BJ (cell line): ENCODE data around the gene DIAPH3. TPM values are rescaled to one million over a fixed set of nuclear protein-coding genes. Genes with fewer than 3 reads are reported as not detected.

Experiments
- CTCF ChIA-PET: fragments of 350-600 bp; formaldehyde crosslinking; extraction: SDS; loops from one replicate; lab custom pipeline; 2021; ENCODE audit warnings: antibody characterized with exemption, inconsistent platforms; lab: Yijun Ruan, JAX
- POLR2A ChIA-PET: fragments of 300-600 bp; sonication (Branson Sonifier 250); formaldehyde crosslinking; extraction: SDS; loops from one replicate; lab custom pipeline; 2021; ENCODE audit warnings: antibody characterized with exemption; lab: Charles Lee
- DNase-seq: peaks from one replicate; pipeline ENCODE4 v3.0.0-alpha.2; 2011; ENCODE audit warnings: low read depth
- H3K27me3 ChIP-seq: 2 replicates; pipeline ENCODE4 v1.6.0; 2011; ENCODE audit warnings: low read length; ENCODE audit not compliant: control insufficient read depth, insufficient read depth
- H3K36me3 ChIP-seq: 2 replicates; pipeline ENCODE4 v1.5.1; 2011; ENCODE audit warnings: low read length; ENCODE audit not compliant: control insufficient read depth, insufficient read depth
- H3K4me3 ChIP-seq: 2 replicates; pipeline ENCODE4 v1.5.1; 2011; ENCODE audit warnings: low read depth, mild to moderate bottlenecking, control low read depth, low read length
- CTCF ChIP-seq: IDR thresholded peaks from 2 replicates; pipeline ENCODE4 v1.5.1; 2011; ENCODE audit warnings: low read depth, mild to moderate bottlenecking, control low read depth, inconsistent platforms, low read length, moderate library complexity; ENCODE audit not compliant: insufficient read depth
- polyA plus RNA-seq: library from polyadenylated mRNA; depleted of rRNA; stranded (reverse); fragments of >200 nt; gene quantifications from 2 replicates; pipeline ENCODE4 v1.2.3, GENCODE V29; 2011

Gene DIAPH3
- polyA plus RNA-seq, 1 experiment, result 8.5 TPM

GRCh38 chr13:59696271-59696670 lies 467.5 kb downstream of the DIAPH3 start:
- H3K4me3 ChIP-seq, result no peak overlapping the region
- H3K36me3 ChIP-seq, result no peaks in the 10 kb centered on the region
- no peak for DNase-seq
- ChIA-PET POLR2A (no interaction called here), CTCF (no interaction called here)
- no peaks in the 10 kb centered on the region for H3K27me3 ChIP-seq
- no peak for TF ChIP-seq CTCF

GRCh38 chr13:59691501-59692066 lies 472.1 kb downstream of the DIAPH3 start:
- ChIA-PET CTCF (interaction anchor here (0.9 to 2.0 kb wide), 4 partner anchors 10 to 300 kb away, joined by 3 to 7 read pairs (median 5); no protein-coding TSS in a partner anchor), POLR2A (no interaction called here)
- Histone ChIP-seq H3K36me3 (no peaks in the 10 kb centered on the region), H3K27me3 (no peaks in the 10 kb centered on the region), H3K4me3 (no peak overlapping the region)
- TF ChIP-seq CTCF, result no peak
- no peak for DNase-seq

- no peak overlapping the region for H3K4me3 ChIP-seq
- H3K36me3 ChIP-seq, result no peaks in the 10 kb centered on the region
- POLR2A ChIA-PET, result no interaction called here
- CTCF ChIA-PET, result interaction anchor here (0.9 to 2.0 kb wide), 4 partner anchors 10 to 299 kb away, joined by 3 to 7 read pairs (median 5); no protein-coding TSS in a partner anchor
- no peaks in the 10 kb centered on the region for H3K27me3 ChIP-seq
- DNase-seq, result no peak
- no peak for TF ChIP-seq CTCF
Observed at GRCh38 chr13:59690857-59691500, 472.7 kb downstream of the DIAPH3 start.

- ChIA-PET POLR2A (no interaction called here), CTCF (interaction anchor here (2.5 kb wide), 1 partner anchor 82 kb away, joined by 7 read pairs; no protein-coding TSS in a partner anchor)
Observed at GRCh38 chr13:59689057-59689456, 474.7 kb downstream of the DIAPH3 start.

More at GRCh38 chr13:59689057-59689456, 474.7 kb downstream of the DIAPH3 start:
- DNase-seq, result no peak
- Histone ChIP-seq H3K36me3 (no peaks in the 10 kb centered on the region), H3K4me3 (no peak overlapping the region), H3K27me3 (no peaks in the 10 kb centered on the region)
- TF ChIP-seq CTCF, result no peak
